ENCODE results near the gene LRRC45. TPM values are rescaled to one million over a fixed set of nuclear protein-coding genes. Genes with fewer than 3 reads are reported as not detected.

The LRRC45 gene
- total RNA-seq, 2 donors from 2014 or later, result 16.6 to 60.0 TPM

GRCh38 chr17:82012261-82012639 is 10.9 kb upstream of the LRRC45 start:
- H3K27ac ChIP-seq, result no peak overlapping the region
- intact Hi-C loops (cut with DNase I), result no loop called here

DNA sequence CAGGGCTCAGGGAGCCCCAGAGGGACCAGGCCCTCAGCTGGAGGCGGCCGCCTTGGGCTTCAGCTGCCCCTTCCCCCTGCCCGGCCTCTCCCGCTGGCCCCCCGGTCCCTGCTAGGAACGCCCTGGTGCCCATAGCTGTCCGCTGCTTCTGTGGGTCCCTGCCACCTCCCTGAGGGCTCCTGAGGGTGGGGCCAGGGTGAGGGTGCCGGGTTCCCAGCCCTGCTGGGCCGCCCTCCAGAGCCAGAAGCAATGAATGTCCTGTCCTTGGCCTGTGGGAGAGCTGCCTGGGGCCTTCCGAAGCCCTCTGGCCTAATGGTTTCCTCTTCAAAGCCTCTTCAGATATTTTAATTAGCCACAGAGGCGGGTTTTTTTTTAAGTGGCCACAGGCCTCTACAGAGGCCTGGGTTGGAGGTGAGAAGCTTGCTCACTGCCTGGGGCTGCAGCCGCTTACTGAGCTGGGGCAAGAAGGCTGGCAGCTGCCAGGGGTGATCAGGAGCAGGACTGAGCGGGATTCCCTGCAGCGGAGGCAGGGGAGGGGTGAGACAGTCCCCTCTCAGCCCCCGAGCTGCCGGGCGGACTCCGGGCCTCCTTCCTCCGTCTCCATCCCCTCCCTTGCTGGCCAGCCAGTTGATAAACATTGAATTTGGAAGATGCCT is 10.3 kb upstream of the LRRC45 start:
- no peak overlapping the region for H3K27ac ChIP-seq
- H3K9ac ChIP-seq (ENCODE audit: low read depth in 2 of 2, low read length in 2 of 2), result no peak overlapping the region
- TF ChIP-seq, protein P1, sequence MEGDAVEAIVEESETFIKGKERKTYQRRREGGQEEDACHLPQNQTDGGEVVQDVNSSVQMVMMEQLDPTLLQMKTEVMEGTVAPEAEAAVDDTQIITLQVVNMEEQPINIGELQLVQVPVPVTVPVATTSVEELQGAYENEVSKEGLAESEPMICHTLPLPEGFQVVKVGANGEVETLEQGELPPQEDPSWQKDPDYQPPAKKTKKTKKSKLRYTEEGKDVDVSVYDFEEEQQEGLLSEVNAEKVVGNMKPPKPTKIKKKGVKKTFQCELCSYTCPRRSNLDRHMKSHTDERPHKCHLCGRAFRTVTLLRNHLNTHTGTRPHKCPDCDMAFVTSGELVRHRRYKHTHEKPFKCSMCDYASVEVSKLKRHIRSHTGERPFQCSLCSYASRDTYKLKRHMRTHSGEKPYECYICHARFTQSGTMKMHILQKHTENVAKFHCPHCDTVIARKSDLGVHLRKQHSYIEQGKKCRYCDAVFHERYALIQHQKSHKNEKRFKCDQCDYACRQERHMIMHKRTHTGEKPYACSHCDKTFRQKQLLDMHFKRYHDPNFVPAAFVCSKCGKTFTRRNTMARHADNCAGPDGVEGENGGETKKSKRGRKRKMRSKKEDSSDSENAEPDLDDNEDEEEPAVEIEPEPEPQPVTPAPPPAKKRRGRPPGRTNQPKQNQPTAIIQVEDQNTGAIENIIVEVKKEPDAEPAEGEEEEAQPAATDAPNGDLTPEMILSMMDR (IDR thresholded peaks at IDR 0.05), result no peak
- intact Hi-C loops (cut with DNase I), result no loop called here
- H3K27me3 ChIP-seq, result no peaks in the 10 kb centered on the region
- no peaks in the 10 kb centered on the region for H3K4me1 ChIP-seq
- H3K9me3 ChIP-seq, result no peaks in the 10 kb centered on the region
- no peak overlapping the region for H3K4me3 ChIP-seq
- no peak for DNase-seq
- H3K36me3 ChIP-seq, result no peaks in the 10 kb centered on the region

More at GRCh38 chr17:82012261-82012639, 10.9 kb upstream of the LRRC45 start:
- Histone ChIP-seq H3K9me3 (no peaks in the 10 kb centered on the region), H3K9ac (ENCODE audit: low read depth in 2 of 2, low read length in 2 of 2) (no peak overlapping the region), H3K36me3 (no peaks in the 10 kb centered on the region), H3K4me3 (no peak overlapping the region), H3K4me1 (no peaks in the 10 kb centered on the region), H3K27me3 (no peaks in the 10 kb centered on the region)
- TF ChIP-seq, protein P1 (IDR thresholded peaks at IDR 0.05), result no peak
- no peak for DNase-seq

DNA sequence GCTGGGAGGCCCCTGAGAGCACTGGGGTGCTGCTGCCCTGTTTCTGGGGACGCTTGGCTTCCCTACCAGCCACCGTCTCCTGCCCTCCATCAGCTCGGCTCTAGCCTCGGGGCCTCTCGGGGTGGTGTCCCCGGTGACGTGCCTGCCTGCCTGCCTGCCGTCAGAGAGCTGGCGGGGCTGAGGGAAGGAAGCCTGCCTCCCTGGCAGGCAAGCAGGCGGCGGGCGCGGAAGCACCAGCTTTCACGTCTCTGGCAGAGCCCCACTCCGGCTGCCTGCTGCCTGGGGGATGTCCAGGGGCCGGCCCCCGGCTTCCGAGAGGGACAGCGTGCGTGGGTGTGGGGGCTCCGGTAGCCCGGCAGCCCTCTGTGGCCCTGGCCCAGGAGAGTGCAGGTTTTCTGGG is 9.8 kb upstream of the LRRC45 start:
- DNase-seq, result no peak
- intact Hi-C loops (cut with DNase I), result no loop called here
- Histone ChIP-seq H3K4me3 (no peak overlapping the region), H3K9me3 (no peaks in the 10 kb centered on the region), H3K27ac (no peak overlapping the region), H3K27me3 (no peaks in the 10 kb centered on the region), H3K4me1 (no peaks in the 10 kb centered on the region), H3K9ac (ENCODE audit: low read depth in 2 of 2, low read length in 2 of 2) (no peak overlapping the region), H3K36me3 (no peaks in the 10 kb centered on the region)
- TF ChIP-seq, protein P1 (IDR thresholded peaks at IDR 0.05), result no peak

- Histone ChIP-seq H3K9ac (ENCODE audit: low read depth in 2 of 2, low read length in 2 of 2) (no peak overlapping the region), H3K27ac (no peak overlapping the region), H3K36me3 (no peaks in the 10 kb centered on the region), H3K27me3 (no peaks in the 10 kb centered on the region), H3K9me3 (no peaks in the 10 kb centered on the region), H3K4me1 (no peaks in the 10 kb centered on the region), H3K4me3 (no peak overlapping the region)
- TF ChIP-seq, protein P1 (IDR thresholded peaks at IDR 0.05), result no peak
- intact Hi-C loops (cut with DNase I), result no loop called here
- no peak for DNase-seq
Observed at GRCh38 chr17:82013772-82014321, 9.3 kb upstream of the LRRC45 start.

- DNase-seq, result no peak
- Histone ChIP-seq H3K27me3 (no peaks in the 10 kb centered on the region), H3K9me3 (no peaks in the 10 kb centered on the region), H3K4me3 (no peak overlapping the region), H3K9ac (ENCODE audit: low read depth in 2 of 2, low read length in 2 of 2) (no peak overlapping the region), H3K27ac (no peak overlapping the region), H3K4me1 (no peaks in the 10 kb centered on the region), H3K36me3 (no peaks in the 10 kb centered on the region)
- intact Hi-C loops (cut with DNase I), result no loop called here
- TF ChIP-seq, protein P1 (IDR thresholded peaks at IDR 0.05), result no peak
Observed at GRCh38 chr17:82014432-82014831, 8.7 kb upstream of the LRRC45 start.
